SK-MEL-5 (cell line): ENCODE measurements around the gene RHCG. TPM values are rescaled to one million over a fixed set of nuclear protein-coding genes. Genes with fewer than 3 reads are reported as not detected.
"Not testable (repeated sequence)": the region's sequence is repeated elsewhere in the genome, so short reads cannot be mapped to it uniquely, and the experiment has no call there.

Source experiments
- DNase-seq: peaks from one replicate; pipeline ENCODE4 v3.0.0-alpha.2; 2016; ENCODE audit warnings: low read depth, low spot score
- in situ Hi-C: cut with HindIII; loops from 2 replicates; pipeline ENCODE4 v1.10.0; 2016; ENCODE audit warnings: low sequenced_read_pairs, high pct_unique_total_duplicates, low pct_unique_long_range_greater_than_20kb
- total RNA-seq: library from RNA; depleted of rRNA; stranded (reverse); fragments of >200 nt; shearing (Covaris generic); gene quantifications from 2 replicates; pipeline ENCODE4 v1.2.3, GENCODE V29; 2014

The RHCG gene
- total RNA-seq, 1 experiment from 2014 or later = 10.4 TPM

DNA sequence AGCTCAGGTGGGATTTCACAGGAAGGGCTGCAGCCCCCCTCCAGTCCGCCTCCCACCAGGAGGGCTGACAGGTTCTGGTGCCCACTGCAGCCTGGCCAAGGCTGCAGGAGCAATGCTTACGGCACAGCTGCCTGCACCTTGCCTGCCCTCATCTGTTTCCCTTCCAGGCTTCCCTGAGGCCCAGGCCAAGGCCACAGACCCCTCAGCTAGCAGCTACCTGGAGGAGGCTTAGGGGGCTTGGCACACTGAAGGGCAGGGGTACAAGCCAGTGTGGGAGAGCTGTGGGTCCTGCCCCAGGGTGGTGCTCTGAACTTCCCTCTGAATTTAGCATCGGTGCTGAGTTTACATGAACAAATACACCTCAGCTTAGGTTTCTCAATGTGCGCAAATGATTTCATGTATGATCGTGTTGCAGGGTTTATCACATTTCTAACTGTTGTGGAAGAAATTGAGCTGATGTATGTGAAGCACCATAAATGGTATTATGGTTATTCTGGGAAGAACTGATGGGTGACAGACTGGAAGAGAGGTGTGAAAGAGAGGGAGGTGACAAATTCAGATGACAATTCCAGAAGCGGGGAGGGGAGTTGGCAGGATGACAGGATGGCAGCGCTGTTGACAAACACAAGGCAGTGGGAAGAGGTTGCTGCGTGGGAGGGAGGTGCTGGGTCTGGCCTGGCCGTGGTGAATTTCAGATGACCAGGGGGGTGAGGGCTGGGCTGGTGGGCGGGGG lies 6.1 kb downstream of the RHCG start:
- in situ Hi-C loops = no loop called here
- no peak for DNase-seq

DNA sequence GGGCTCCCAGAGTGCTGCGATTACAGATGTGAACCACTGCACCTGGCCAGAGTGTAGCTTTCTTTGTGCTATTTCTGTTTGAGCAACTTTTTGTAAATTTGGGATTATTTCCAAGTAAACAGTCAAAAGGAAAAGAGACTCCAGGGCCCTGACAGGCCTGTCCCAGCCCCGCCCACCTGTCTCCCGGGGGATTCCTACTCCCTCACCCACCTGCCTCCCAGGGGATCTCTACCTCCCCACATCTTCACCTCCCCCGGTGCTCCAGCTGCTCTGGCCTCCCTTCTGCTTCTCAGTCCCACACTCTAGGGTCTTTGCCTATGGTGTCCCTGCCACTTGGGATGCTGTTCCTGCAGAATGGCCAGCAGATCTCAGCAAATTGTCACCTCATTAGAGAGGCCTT lies 7.0 kb downstream of the RHCG start:
- in situ Hi-C loops = no loop called here
- no peak for DNase-seq

DNA sequence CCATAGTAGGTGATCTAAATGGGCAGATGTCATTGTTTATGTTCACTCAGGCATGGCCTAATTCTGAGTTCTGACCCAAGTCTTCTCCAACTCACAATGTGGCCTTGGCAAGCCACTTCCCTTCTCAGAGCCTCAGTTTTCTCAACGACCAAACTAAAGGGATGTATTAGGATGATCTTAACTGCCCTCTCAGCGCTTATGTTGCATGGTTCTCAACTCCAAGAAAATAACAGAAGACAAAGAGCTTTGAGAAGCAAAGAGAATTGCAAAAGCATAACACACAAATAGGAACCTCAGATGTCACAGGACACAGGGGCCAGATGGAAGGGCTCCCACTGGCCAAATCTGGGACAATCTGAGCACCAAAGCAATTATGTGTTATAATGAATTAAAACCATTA lies 8.6 kb downstream of the RHCG start:
- in situ Hi-C loops = no loop called here
- no peak for DNase-seq

DNA sequence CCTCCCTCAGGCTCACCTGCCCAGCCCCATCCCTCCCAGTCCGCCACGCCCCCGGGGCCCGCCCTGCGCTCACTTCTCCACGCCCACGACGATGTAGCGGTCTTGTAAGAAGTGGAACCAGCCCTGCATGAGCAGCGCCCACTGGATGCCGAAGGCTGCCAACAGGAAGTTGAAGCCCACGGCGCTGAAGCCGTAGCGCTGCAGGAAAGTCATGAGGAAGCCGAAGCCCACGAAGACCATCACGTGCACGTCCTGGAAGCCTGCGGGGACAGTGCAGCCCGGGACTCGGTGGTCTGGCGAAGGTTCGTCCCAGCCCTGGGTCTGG lies 9.7 kb downstream of the RHCG start:
- in situ Hi-C loops = no loop called here
- no peak for DNase-seq

DNA sequence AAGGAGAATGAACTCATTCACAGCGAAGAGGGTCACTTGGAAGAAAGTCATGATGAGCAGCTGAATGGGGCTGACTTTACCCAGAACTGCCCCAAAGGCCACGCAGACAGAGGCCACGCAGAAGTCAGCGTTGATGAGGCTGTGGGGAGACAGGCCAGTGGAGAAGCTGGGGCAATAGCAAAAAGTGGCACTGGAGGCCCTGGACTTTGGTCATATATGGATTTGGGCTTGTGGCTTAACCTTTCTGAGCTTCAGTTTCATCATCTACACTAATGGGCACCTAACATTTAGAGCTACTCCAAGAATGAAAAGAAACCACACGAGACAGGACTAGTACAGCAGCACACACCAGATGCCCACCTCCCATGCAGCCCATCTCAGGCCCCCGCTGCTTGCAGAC lies 13.3 kb downstream of the RHCG start:
- no peak for DNase-seq
- in situ Hi-C loops = no loop called here

DNA sequence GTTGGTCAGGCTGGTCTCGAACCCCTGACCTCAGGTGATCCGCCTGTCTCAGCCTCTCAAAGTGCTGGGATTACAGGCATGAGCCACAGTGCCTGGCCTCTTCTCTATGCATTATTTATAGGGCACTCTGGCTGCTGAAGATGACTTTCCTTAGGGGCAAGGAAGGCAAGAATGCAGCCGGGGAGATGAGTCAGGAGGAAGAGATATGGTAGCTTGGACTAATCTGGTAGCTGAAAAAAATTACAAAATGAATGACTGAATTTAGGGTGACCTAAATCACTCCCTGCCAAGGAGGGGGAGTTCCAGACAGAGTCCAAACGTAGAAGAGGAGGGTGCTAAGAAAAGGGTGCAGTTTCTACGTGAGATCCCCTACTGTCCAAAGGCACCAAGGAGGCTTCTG lies 14.2 kb downstream of the RHCG start:
- in situ Hi-C loops = no loop called here

DNA sequence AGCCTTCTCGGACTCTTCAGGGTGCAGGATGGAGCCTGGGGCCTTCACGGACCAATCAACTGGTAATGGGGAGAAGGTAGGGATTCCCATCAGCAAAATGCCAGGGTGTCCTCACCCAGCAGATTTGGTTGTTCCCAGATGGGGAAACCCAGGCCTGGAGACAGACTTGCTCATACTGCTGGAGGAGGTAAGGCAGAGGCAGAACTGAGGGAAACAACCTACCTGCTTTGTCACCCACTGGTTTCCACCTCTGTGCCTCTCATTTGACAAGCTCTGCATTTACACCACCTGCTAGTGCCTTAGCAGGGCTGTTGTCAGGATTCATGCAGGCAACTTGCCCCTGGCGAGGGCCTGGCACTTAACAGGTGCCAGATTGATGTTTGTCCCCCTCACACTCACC lies 15.9 kb downstream of the RHCG start:
- in situ Hi-C loops = no loop called here

More for the DNA sequence above, 14.2 kb downstream of the RHCG start:
- DNase-seq = no peak

DNA sequence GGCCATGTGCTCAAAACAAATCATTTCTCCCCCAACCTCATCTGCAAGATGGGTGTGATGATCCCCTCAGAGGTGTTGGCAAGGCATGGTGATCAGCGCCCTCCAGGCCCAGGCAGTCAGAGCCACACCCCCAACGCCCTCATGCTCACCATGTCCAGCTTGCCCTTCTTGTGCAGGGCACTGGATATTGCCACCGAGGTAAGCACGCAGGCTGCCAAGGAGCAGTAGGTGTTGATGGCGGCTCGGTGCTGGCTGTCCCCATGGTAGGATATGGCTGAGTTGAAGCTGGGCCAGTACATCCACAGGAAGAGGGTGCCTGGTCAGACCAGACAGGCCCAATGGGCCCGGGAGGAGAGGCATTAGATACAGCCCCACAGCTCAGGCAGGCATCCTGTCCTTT lies 17.2 kb downstream of the RHCG start:
- DNase-seq = no peak
- in situ Hi-C loops = no loop called here

More for the DNA sequence above, 15.9 kb downstream of the RHCG start:
- DNase-seq = no peak

DNA sequence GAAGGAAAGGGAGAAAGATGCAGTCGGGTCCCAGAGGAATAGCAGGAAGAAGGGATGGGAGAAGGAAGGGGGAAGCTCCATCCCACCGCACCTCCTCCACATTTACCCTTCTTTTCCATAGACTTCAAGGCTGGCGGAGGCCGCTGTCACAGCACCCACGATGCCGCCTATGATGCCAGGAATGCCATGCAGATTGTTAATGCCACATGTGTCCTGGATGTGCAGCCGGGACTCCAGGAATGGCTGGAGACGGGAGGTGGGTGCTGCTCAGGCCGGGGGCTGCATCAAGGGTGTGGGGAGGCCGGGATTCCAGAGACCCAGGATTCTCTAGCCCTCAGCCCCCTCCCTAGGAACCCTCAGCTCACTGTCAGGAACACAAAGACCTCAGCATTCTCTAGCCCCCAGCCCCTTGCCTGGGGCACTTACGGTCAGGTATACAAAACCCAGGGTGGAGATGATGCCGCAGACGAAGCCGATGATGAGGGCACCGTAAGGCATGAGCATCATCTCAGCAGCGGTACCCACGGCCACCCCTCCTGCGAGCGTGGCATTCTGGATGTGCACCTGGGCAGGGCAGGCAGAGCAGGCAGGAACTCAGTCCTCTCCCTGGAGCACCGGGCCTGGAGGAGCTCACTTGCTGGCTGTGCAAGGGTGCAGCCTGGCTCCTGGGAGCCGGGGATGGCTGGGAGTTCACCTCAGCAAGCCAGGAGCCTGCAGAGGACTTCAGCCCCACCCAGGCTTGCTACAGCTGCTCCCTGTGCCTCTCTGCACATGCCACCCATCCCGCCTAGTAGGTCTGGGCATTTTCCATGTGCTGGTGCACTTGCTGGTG lies 18.8 kb downstream of the RHCG start:
- in situ Hi-C loops = no loop called here
- no peak for DNase-seq

DNA sequence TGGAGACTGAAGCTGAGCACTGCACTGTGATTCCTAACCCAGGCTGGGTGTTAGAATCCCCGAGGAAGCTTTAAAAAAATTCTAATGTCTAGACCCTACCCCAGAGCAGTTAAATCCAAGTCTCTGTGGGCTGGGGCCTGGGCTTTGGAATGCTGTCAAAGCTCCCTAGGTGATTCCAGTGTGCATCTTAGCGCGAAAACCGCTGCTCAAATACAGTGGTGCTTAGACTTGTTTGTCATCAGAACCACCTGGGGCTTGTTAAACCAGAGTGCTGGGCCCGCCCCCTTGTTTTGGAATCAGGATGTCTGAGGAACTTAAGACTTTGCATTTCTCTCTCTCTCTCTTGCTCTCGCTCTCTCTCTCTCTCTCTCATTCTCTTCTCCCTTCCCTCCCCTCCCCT lies 20.7 kb downstream of the RHCG start:
- no peak for DNase-seq
- in situ Hi-C loops = no loop called here

DNA sequence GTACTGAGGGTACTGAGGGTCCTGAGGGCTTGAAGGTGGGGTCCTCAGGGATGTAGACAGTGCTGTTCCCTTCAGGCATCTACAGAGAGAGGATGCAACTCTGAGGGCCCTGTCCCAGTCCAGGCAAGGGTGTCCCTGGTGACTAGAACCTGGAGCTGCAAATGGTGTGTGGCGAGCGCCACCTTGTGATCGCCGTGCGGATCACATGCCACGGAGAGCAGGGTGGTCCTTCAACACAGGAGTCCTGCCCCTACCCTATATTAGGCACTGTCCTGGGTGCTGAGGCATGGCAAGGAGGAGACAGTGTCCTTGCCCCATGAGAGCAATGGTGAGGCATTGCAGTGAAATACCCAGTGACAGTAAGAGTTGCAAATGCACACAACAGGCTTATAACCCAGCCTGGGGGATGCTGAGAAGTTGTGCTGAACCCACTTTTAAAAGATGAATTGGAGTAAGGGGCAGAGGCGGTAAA lies 23.6 kb downstream of the RHCG start:
- DNase-seq = peak; percentile 68
- in situ Hi-C loops = no loop called here

DNA sequence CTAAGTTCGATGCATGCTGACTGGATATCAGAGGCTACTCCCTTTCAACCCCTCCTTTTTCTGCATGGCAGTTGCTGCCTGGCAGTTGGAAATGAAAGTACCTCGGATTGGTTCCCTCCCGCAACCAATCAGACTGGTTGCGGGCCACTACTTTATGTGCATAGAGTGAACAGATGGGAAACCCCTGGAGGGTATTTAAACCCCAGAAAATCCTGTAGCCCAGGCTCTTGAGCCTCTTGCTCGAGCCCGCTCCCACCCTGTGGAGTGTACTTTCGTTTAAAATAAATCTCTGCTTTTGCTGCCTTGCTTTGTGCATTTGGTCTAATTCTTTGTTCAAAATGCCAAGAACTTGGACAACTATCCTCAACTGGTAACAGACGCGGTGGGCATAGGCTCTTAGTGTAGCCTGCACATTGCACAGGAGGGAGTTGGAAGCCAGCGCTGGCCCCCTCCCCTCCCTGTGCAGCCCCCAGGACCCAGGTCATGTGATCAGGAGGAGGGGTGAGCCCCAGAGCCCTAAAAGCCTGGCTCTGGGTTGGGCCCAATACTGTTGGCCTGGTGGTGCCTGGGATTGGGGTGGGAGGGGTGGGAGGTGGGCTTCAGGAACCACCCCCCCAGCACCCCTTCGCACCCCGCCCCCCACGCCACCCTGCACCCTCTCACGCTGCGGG lies 26.8 kb downstream of the RHCG start:
- peak; percentile 19 for DNase-seq
- in situ Hi-C loops = no loop called here

DNA sequence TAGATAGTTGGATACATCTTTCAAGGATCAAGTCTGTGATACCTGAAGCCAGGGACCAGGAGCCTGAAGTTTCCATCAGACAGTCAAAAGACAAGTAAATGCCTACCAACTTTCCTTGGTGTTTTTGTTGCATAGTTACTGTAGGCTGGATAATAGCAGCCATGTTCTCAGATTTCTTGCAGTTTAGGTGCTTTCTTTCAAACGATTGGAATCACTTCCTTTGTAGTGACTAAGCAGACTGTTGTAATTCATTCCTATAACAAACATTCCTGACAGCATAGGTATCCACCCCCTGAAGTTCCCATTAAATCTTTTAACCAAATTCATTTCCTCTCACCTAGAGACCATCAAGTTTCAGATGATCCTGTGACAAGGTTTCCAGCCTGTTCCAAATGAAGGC lies 27.6 kb downstream of the RHCG start:
- in situ Hi-C loops, DNase-seq: not testable (repeated sequence)

DNA sequence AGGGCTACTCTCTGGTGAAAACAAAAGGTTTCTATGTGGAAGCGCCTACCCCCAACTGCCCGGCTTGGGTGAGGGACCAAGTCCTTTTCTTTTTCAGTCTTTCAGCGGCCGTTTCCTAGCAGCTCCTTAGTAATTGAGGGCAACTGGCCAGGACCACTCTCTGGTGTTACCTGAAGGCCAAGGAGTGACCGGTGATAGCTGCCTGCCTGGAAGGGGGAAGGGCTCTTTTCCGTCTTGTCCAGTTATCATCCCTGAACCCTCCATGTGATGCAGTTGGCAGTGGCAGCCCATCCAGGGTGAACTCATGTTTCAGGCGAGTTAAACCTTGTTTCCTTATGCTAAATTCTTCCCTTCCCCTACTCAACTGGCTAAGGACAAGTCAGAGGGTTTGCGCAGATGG lies 33.3 kb downstream of the RHCG start:
- in situ Hi-C loops = no loop called here
- no peak for DNase-seq

DNA sequence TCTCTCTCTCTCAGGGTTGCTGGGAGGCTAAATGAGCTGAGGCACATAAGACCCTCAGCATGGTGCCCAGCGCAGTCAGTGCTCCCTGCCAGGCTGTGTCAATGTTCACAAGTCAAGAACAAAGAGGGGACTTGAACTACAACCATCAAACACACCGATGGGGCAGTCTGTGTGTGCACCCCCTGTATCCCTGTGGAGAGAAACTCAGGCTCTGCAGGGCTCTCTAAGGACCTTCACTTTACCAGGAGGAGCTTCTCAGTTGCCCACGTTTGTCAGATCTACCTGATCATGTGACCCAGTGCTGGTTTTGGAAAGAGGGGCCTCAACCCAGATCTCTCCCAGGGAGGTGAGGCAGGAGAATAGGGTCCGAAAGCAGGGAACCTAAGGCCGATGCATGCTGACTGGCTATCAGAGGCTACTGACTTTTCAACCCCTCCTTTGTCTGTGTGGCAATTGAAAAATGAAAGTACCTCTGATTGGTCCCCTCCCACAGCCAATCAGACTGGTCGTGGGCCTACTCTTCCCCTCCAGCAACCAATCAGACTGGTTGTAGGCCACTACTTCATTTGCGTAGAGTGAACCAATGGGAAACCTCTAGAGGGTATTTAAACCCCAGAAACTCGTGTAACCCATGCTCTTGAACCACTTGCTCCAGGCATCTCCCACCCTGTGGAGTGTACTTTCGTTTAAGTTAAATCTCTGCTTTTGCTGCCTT lies 34.0 kb downstream of the RHCG start:
- in situ Hi-C loops = no loop called here
- DNase-seq = peak; percentile 58

DNA sequence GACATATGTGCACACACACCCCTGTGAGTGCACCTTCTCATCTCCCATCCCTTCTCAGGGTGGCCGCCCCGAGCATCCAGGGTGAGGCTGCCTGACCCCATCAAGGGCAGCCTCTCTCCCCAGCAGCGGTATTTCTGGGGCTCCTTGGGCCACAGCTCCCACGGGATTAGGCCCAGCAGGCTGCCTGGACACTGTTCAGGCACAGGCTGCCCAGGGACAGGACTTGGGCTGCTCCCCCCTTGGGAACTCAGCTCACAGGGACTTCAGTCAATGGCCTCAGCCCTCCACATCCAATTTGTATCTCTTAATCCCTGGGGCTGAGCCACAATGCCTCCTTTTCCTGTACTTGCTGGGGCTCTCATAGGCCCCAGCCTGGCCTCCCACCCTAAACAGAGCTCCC lies 35.0 kb downstream of the RHCG start:
- no peak for DNase-seq
- in situ Hi-C loops = no loop called here

DNA sequence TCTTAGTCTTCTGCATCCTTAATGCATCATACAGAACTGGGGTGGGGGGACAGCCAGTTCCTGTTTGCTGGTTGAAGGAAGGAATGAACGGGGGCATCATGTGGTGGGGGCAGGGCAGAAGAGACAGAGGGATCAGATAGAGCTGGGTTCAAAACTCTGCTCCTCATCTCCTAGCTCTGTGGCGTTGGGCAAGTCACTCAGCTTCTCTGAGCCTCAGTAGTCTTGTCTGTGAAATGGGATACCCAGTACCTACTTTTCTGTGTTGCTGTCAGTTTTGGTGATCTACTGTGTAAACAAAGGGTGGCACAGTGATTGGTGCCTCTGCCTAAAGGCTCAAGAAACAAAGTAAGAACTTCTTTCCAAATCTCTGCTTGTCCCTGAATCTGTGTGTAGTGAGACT lies 36.3 kb downstream of the RHCG start:
- DNase-seq = no peak
- in situ Hi-C loops = no loop called here
